Measurements from ENCODE around the gene PLA2G2D. TPM values are rescaled to one million over a fixed set of nuclear protein-coding genes. Genes with fewer than 3 reads are reported as not detected.

The PLA2G2D gene
- total RNA-seq, 6 donors from 2014 or later = 0.13 to 0.29 TPM; not detected in 4

DNA sequence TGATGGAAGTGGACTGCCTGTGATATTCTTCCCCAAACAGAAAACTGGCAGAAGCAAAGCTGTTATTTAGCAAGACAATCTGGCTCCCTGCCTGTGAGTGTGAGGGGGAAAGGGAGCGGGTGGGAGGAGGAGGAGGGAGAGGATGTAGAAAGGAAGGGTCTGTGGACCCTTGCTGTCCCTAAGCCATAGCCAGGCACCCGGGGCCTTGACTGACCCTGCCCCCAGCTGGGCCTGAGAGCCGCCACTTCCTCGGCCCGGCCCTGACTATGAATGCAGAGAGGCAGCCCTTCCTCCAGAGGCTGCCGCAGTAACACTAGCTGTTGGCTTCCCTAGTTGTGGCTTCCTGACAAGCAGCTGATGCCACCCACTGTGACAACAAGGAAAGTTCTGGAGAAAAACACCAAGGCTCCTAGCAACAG, 33.7 kb upstream of the PLA2G2D start:
- Histone ChIP-seq H3K9me3 (peaks cover 0 to 1% (median 0%) of the 10 kb centered on the region in 4 donors), H3K4me3 (no peak overlapping the region), H3K27me3 (no peaks in the 10 kb centered on the region), H3K4me1 (peaks cover 18 to 28% (median 26%) of the 10 kb centered on the region in 4 donors), H3K36me3 (no peaks in the 10 kb centered on the region), H3K27ac (peak overlapping the region; percentile 71 to 83 (median 76))
- TF ChIP-seq, protein P1, sequence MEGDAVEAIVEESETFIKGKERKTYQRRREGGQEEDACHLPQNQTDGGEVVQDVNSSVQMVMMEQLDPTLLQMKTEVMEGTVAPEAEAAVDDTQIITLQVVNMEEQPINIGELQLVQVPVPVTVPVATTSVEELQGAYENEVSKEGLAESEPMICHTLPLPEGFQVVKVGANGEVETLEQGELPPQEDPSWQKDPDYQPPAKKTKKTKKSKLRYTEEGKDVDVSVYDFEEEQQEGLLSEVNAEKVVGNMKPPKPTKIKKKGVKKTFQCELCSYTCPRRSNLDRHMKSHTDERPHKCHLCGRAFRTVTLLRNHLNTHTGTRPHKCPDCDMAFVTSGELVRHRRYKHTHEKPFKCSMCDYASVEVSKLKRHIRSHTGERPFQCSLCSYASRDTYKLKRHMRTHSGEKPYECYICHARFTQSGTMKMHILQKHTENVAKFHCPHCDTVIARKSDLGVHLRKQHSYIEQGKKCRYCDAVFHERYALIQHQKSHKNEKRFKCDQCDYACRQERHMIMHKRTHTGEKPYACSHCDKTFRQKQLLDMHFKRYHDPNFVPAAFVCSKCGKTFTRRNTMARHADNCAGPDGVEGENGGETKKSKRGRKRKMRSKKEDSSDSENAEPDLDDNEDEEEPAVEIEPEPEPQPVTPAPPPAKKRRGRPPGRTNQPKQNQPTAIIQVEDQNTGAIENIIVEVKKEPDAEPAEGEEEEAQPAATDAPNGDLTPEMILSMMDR (IDR thresholded peaks at IDR 0.05) = no peak
- peak in 1 of 2 donors; percentile 31 for TF ChIP-seq POLR2AphosphoS5 (IDR thresholded peaks at IDR 0.05)
- TF ChIP-seq POLR2A (IDR thresholded peaks at IDR 0.05) = peak in 1 of 4 donors; percentile 20
- DNase-seq = peak in 1 of 2 donors; percentile 45
- 66 to 69% methylated on average over 6 of the region's 6 CpGs for WGBS, 2 donors
- peak; percentile 40 to 77 for ATAC-seq (ENCODE audit: low FRiP score in 2 of 2)

DNA sequence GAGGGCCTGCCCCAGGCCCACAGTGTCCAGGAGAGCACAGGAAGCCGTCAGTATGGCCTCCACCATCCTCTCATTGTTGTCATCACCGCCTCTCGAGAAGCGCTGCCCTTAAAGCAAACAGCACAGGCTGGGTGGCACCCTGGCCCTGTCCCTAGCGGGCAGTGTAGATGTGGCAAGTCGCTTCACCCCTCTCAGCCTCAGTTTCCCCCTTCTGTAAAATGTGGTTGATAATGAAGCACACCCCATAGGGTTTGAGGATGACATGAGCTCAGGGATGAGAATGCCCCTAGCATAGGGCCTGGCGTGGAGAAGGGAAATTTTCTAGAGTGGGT, 33.2 kb upstream of the PLA2G2D start:
- peak overlapping the region in 1 of 4 donors; percentile 35 for H3K4me3 ChIP-seq
- no peaks in the 10 kb centered on the region for H3K36me3 ChIP-seq
- ATAC-seq (ENCODE audit: low FRiP score in 2 of 2) (no peak), DNase-seq (no peak)
- H3K4me1 ChIP-seq = peaks cover 18 to 28% (median 26%) of the 10 kb centered on the region in 4 donors
- no peaks in the 10 kb centered on the region for H3K9me3 ChIP-seq
- H3K27ac ChIP-seq = peak overlapping the region; percentile 71 to 83 (median 76)
- TF ChIP-seq, protein P1 (IDR thresholded peaks at IDR 0.05) = peak in 1 of 6 experiments; percentile 24
- no peak for TF ChIP-seq POLR2A (IDR thresholded peaks at IDR 0.05)
- no peak for TF ChIP-seq EP300 (IDR thresholded peaks at IDR 0.05)
- 48 to 73% methylated on average over 6 to 7 of the region's 7 CpGs for WGBS, 2 donors
- H3K27me3 ChIP-seq = no peaks in the 10 kb centered on the region

DNA sequence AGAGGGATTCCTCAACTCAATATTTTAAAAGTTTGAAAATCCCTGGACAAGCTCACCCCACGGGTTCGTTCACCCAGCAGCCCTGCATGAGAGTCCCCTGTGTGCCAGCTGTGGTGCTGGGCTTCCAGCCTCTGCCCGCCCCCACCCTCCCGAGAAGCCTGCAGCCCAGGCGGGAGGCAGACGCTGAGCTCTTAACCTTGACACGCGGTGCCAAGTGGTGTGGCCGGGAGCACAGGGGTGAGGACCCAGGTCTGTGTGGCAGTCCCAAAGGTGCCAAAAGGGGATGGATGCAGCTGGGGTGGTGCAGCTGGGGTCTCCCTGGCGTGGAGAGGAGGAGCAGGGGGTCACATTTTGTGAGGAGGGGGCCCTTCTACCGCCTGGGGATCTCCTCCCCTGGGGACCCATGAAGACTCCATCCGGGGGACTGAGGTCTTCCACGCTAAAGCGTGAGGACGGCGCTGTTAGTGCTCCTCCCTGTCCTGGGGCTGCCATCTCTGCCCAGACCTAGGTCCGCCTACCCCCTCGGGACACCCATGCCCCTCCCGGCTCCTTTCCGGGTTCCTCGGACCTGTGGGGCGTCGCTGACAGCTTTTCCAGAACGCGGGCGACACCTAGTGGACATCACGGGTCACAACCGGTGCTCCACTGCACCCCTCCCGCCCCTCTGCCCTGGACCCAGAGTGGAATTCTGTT, 32.7 kb upstream of the PLA2G2D start:
- H3K27ac ChIP-seq = peak overlapping the region; percentile 71 to 83 (median 76)

DNA sequence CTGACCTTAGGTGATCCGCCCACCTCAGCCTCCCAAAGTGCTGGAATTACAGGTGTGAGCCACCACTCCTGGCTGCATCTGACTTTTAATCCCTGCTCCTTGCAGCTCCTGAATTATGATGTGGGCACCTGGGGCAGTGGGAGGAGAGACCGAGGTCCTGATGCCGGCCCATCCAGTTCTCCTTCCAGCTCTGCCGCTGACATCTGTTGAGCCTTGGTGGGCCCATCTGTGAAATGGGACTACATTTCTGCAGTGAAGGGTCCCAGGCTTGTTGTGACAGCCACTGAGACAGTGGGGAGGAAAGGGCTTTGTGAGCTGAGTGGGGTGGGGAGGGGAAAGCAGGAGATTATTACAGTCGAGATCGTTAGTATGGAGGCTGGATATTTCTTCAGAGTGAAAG, 31.6 kb upstream of the PLA2G2D start:
- 85 to 92% methylated on average over 6 of the region's 6 CpGs for WGBS, 2 donors
- H3K4me3 ChIP-seq = no peak overlapping the region
- H3K36me3 ChIP-seq = no peaks in the 10 kb centered on the region
- no peak overlapping the region for H3K27ac ChIP-seq
- no peak for DNase-seq
- peaks cover 18 to 28% (median 26%) of the 10 kb centered on the region in 4 donors for H3K4me1 ChIP-seq
- no peak for ATAC-seq (ENCODE audit: low FRiP score in 2 of 2)
- no peak for TF ChIP-seq POLR2A (IDR thresholded peaks at IDR 0.05)
- TF ChIP-seq, protein P1 (IDR thresholded peaks at IDR 0.05) = no peak
- no peak for TF ChIP-seq EP300 (IDR thresholded peaks at IDR 0.05)
- TF ChIP-seq POLR2AphosphoS5 (IDR thresholded peaks at IDR 0.05) = no peak
- no peaks in the 10 kb centered on the region for H3K27me3 ChIP-seq
- no peaks in the 10 kb centered on the region for H3K9me3 ChIP-seq

More for the DNA sequence above, 32.7 kb upstream of the PLA2G2D start:
- peak; percentile 90 to 94 for ATAC-seq (ENCODE audit: low FRiP score in 2 of 2)
- Histone ChIP-seq H3K4me3 (peak overlapping the region in 3 of 4 donors; percentile 17 to 35 (median 32)), H3K4me1 (peaks cover 18 to 28% (median 26%) of the 10 kb centered on the region in 4 donors), H3K27me3 (no peaks in the 10 kb centered on the region), H3K36me3 (no peaks in the 10 kb centered on the region), H3K9me3 (no peaks in the 10 kb centered on the region)
- TF ChIP-seq, protein P1 (IDR thresholded peaks at IDR 0.05) = peak; percentile 92 to 97 (median 94)
- TF ChIP-seq POLR2AphosphoS5 (IDR thresholded peaks at IDR 0.05) (no peak), EP300 (IDR thresholded peaks at IDR 0.05) (no peak)
- 7 to 22% methylated on average over 10 to 29 of the region's 29 CpGs for WGBS, 2 donors
- peak; percentile 78 to 85 for DNase-seq

DNA sequence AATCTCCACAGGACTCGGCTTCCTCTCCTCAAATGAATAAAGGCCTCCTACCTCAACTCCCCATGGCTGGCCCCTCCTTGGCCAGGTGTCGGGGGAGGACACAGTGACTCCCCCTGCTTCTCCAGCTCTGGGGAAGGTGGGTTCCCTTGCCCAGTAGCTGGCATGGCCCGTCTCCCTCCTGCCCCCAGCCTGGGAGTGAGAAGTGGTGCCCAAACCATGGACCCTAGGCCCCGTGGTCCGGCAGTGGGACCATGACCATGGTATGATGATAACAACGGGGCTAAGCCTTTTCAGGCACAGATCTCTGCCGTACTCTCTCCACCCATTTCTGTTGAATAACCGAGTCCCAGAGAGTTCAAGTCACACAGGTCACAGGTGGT, 31.0 kb upstream of the PLA2G2D start:
- TF ChIP-seq, protein P1 (IDR thresholded peaks at IDR 0.05) = no peak
- TF ChIP-seq POLR2AphosphoS5 (IDR thresholded peaks at IDR 0.05) (no peak), EP300 (IDR thresholded peaks at IDR 0.05) (no peak), POLR2A (IDR thresholded peaks at IDR 0.05) (no peak)
- H3K36me3 ChIP-seq = no peaks in the 10 kb centered on the region
- H3K4me1 ChIP-seq = peaks cover 18 to 28% (median 26%) of the 10 kb centered on the region in 4 donors
- no peak overlapping the region for H3K4me3 ChIP-seq
- 87 to 97% methylated on average over 5 to 8 of the region's 8 CpGs for WGBS, 2 donors
- H3K27me3 ChIP-seq = no peaks in the 10 kb centered on the region
- H3K27ac ChIP-seq = no peak overlapping the region
- H3K9me3 ChIP-seq = no peaks in the 10 kb centered on the region
- no peak for ATAC-seq (ENCODE audit: low FRiP score in 2 of 2)
- DNase-seq = no peak

All from upper lobe of left lung (tissue), 6 donors.